ENCODE results near the gene RNF146.
"Not testable (repeated sequence)": the region's sequence is repeated elsewhere in the genome, so short reads cannot be mapped to it uniquely, and the experiment has no call there.

The RNF146 gene, protein sequence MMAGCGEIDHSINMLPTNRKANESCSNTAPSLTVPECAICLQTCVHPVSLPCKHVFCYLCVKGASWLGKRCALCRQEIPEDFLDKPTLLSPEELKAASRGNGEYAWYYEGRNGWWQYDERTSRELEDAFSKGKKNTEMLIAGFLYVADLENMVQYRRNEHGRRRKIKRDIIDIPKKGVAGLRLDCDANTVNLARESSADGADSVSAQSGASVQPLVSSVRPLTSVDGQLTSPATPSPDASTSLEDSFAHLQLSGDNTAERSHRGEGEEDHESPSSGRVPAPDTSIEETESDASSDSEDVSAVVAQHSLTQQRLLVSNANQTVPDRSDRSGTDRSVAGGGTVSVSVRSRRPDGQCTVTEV

DNA sequence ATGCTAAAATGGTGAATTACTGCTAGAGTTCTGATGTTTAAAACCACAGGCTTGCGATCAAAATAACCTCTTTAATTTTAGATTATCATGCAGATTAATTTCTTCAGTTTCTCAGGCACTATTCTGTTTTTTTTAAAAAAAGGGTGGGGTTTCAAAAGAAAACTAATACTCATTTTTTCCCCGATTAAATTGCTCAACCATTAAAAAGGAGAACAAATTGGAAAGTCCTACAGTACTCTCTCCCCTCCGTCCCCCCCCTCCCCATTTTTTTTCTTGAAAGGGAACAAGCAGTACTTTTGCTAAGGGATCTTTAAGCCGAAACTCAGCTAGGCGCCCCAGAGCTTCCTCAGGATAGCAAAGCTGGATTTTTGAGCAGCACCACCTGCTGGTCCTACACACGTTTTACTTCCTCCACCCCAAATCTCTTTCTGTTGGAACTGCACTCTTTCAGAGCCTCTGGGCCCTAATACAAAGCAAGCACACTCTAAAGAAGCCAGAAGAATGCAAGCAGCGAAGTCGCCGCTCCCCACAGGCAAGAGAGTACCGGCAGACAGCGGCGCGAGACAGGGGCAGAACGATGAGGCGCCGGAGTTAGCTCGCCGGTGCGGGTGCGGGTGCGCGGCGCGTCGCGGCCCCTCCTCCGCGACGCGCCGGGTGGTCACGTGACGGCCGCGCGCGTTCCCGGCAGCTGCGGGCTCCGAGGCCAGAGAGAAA lies at the start of gene RNF146:
Gene RNF146 (plus strand): TSS at position 687 of the 714 bp plus-strand sequence. CDS start 13,475 bp downstream, outside the sequence.
- peak; percentile 90 for DNase-seq (ENCODE audit: low spot score)

DNA sequence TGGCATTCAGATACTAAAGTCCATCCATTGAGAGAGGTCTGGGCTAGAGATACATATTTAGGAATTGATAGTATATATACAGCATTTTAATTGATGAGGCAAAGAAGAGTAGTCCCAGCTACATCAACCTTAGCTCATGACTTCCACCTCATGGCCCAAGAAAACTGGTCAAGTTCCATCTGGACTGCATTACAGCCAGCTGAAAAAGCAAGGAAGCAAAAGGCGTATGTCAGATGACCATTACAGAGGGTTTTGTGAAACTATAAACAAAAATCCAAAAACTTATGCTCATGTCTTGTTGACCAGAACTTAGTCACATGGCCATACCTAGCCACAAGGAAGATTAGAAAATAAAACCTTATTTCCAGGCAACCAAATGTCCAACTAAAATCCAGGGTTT lies 46.8 kb upstream of the RNF146 start:
- no peak for DNase-seq (ENCODE audit: low spot score)

DNA sequence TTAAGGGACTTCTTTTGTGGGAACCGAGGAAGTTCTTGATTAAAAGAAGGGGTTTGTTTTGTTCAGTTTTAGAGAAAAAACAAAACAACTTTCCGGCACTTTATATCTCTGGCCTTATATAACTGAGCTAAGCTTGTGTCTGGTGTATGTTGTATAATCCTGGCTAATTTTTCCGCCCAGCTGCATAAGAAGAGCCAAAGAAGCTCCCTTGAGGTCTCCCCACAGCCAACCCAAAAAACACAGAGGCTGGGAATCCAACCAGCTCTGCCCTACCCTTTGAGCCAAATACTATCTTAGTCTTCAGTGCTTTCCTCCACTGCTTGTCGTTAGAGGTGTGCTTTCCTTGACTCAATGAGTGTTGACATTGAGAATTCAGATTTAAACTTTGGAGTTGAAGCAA lies 45.5 kb upstream of the RNF146 start:
- no peak for DNase-seq (ENCODE audit: low spot score)

DNA sequence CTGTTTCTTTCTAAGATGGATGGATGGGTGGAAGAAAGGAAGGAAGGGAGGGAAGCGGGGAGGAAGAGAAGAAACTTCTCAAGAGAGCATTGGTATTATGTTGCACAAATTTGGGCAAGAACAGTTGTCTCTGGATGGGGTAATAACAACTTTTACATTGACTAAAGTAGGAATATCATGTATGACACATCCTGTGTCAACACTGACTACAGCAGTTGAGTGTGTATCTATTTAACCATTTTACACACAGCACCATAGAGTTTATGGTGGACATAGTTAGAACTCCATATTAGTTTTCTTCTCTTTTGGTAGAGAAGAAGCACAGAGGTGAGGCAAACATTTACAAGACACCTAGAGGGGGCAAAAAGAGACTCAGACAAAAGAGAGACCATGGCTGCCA lies 44.2 kb upstream of the RNF146 start:
- no peak for DNase-seq (ENCODE audit: low spot score)

DNA sequence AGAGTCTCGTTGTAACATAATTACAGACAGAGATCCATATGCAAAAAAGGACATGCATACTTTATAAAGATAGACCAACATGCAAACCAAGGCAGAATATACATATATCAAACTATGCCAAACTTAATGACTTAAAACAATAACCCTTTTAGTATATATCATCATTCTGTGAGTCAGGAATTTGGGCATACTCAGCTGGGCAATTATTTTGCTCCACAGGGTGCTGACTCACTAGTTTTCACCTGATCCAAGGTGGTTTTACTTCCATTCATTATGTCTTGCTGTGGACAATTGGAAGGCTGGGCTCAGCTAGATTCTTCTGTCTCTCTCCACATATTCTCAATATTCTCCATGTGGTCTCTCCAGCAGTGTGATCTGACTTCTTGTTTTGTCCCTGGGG lies 41.2 kb upstream of the RNF146 start:
- no peak for DNase-seq (ENCODE audit: low spot score)

DNA sequence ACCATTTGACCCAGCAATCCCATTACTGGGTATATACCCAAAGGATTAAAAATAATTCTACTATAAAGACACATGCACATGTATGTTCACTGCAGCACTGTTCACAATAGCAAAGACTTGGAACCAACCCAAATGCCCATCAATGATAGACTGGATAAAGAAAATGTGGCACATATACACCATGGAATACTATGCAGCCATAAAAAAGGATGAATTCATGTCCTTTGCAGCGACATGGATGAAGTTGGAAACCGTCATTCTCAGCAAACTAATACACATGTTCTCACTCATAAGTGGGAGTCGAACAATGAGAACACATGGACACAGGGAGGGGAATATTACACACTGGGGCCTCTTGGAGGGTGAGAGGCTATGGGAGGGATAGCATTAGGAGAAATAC lies 32.8 kb upstream of the RNF146 start:
- DNase-seq (ENCODE audit: low spot score): not testable (repeated sequence)

DNA sequence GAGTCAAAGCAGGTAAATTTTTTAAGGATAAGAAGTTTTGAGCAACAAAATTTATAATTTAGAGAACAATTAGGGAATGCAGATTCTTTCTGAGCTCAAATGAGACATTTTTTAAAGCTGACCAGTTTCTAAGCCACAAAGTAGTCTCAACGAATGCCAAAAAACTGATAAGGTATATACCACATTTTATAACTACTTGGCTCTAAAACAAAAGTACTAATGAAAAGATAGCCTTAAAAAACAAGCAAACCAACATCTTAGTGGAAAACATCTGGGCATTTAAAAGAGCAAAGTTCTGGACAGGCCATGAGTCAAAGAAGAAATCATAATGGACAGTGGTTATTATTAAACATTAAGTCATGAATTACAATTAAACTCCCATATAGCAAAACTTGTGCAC lies 23.2 kb upstream of the RNF146 start:
- no peak for DNase-seq (ENCODE audit: low spot score)

DNA sequence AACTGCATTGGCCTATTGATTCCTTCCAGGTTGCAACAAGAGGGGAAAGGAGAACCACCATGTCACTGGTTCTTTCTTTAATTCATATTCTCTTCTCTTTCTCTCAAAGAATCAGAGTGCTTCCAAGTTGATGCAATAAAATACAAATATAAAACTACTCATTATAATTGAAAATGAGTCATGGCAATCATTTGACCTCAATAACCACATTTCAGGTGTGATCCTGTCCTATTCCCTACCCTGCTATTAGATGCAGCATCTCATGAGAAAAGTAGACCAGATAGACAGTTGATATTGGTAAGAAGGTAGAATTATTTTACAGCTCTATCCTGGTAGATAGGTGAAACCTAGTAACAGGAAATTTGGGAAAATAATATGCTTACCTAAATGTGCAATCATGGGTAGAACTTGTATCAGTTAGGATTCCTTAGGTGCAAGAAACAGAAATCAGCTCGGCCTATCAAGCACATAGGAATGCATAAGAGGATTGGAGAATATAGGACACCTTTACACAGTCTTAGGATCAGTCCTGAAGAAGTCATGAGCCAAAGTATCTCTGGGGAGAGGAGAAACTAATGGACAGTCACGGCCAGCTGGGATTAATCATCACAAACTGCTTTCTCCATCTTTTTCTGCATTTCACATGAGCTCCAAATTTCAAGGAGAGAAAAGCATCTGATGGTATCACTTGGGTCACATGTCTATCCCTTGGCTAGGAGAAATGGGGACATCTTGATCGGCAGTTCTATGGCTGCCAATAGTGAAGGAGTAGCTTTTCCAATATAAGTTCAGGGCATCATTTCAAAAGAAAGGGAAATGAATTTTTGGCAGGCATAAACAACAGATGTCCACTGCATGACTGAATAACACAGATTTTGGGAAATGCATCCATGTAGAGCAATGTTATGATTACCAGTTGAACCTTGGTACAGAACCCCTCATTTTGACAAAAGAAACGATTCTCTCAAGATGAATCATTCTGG lies 19.3 kb upstream of the RNF146 start:
- no peak for DNase-seq (ENCODE audit: low spot score)

DNA sequence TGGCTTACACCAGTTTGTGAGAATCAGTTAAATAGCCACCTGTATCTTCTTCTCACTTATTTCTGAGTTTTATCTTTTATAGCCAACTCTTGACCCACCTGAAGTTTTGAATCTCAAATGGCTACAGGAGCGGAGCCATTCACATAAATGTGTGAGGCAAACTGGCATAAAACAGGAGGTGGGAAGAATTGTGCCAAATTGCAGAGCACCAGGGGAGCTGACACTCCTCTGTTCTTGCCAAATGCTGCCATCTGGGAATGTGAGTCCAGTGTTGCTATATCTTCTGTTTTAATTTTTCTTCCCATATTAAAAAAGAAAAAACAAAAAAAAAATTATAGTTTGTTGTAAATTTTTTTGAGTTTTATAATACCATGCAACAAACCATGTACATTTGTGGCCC lies 17.0 kb upstream of the RNF146 start:
- DNase-seq (ENCODE audit: low spot score): no peak

DNA sequence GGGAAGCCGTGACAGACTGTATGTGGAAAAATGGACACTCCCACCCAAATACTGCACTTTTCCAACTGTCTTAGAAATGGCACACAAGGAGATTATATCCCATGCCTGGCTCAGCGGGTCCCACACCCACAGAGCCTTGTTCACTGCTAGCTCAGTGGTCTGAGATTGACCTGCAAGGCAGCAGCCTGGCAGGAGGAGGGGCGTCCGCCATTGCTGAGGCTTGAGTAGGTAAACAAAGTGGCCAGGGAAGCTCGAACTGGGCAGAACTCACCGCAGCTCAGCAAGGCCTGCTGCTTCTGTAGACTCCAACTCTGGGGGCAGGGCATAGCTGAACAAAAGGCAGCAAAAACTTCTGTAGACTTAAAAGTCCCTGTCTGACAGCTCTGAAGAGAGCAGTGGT lies 11.4 kb upstream of the RNF146 start:
- no peak for DNase-seq (ENCODE audit: low spot score)

DNA sequence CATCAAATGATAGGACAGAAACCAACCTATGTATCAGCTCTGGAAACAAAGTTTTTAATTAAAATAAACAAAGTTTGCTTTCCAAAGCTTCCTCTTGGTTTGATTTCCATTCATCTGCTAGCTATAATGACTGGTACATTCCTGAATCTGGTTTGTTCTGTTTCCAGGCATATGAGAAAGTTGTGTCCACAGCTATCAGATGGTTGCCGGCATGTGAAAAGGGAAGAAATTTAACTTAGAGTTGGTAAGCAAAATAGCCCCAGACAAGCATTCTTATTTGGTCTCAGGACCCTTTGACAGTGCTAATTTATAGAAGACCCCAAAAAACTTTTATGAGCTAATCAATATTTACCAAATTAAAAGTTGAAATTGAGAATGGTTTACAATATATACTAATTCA lies 3.8 kb upstream of the RNF146 start:
- DNase-seq (ENCODE audit: low spot score): no peak

DNA sequence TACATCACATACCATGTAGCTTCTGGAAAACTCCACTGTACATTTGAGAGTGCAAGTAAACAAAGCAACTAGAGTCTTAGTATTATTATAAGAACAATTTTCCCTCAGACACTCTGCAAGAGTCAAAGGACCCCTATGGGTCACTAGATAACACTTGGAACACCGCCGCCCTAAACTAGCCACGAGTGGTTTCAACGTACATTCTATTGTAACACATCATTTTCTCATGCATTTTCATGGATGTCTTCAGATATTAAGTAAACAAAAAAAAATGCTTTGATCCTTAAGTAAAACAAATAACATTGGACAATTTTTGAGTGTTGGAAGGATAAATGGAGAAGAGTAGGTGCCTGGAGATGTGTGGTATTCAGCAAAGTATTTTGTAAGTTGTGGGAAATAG lies 3.2 kb upstream of the RNF146 start:
- no peak for DNase-seq (ENCODE audit: low spot score)

DNA sequence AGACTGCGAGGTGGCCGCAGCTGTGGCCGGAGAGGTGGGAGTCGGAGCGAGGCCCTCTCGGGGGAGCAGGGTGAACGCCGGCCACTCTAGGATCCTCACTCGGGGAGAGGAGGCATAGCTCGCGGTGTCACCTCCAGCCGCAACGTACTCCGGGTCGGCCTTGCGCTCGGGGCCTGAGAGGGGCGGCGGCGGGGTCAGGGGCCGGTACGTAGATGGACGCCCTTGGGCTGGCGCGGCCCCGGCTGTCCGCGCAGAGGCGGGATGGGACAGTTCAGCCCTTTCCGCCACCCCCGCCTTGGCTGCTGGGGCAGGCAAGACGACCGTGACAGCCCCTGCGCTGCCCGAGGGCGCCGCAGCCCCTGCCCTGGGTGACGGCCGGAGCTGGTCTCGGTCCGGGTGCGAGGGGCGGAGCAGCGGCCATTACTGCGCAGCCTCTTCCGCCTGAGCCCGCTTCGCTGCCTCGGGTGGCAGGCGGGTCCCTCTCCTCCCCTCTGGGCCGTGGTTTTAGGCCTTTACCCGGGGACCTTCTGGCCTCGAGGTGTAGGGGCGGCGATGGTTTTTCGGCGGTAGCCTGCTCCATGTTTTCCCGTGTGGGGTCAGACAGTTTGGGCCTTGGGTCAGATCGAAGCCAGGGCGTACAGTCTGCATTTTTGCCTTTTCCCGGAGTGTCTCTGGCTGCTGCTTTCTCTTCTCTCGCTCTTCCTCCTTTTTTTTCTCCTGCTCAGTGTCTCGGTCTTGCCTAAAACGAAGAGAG lies 405 bp downstream of the RNF146 start:
- peak; percentile 74 for DNase-seq (ENCODE audit: low spot score)

DNA sequence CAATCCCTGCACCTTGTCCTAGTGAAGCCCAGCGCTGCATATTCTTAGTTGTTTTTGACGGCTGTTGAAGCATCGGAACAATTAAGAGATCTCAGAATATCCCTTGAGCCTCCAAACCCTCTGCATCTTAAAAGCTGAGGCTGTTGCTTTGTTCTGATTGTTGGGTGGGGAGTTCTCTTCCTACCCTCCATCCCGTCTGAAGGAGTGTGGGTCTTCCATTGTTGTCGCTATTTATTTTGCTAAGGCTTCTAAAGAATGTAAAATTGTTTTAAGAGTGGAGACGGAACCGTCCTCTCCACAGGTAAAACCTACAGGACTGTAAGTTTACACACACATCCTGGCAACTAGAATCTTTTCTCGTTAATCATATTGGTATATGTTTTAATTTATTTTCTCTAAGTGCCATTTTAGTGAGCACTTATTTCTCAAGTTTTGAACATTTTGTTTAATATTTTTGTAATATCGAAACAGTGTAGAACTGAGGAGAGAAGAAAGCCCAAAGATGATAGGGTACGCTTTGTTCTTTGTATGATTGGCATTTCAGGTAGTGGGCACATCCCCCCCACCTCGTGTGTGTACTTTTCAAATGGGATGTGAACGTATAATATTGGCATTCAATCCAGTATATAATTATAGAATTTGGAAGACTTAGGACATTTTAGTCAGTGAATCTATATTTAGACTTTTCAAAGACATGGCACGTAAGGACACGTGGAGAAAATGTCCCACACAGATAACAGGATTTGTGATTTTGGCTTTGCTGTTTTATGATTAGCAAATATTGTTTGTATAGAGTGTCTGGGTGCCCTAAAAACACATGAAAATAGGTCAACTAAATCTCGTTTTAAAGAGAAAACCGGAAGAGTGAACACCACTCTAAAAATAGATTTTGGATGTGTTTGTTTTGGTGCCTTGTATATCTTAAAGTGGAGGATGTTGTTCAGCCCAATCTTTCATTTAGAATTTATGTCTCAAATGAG lies 1.3 kb downstream of the RNF146 start:
- DNase-seq (ENCODE audit: low spot score): peak; percentile 7

DNA sequence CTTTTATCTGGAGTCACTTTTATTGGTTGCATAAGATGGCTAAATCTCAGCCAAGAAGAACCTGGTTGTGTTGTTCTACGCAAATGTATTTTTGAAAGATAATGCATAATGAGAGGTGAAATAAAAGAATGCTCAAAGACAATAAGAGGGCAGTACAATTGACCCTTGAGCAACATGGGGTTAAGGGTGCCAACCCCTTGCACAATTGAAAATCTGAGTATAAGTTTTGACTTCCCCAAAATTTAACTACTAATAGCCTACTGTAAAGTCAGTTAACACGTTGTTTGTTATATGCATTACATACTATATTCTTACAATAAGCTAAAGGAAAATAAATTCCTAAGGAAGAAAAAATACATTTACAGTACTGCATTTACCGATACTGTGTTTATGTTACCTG lies 5.9 kb downstream of the RNF146 start:
- no peak for DNase-seq (ENCODE audit: low spot score)

DNA sequence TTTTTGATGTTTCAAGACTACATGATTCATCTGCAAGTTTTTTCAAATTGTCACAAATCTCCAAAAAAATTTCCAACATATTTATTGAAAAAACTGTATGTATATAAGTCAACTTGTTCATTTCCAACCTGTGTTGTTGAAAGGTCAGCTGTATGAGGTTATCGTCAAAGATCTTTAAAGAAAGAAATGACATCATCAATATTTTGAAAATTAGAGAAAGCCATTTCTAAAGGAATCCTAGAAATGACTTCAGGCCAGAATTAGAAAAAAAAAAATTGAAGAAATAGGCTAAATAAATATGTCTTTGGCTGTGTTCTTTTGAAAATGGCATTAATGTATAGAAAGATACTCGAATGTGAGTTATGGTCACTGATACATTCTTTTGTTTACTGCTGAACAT lies 6.8 kb downstream of the RNF146 start:
- DNase-seq (ENCODE audit: low spot score): no peak

DNA sequence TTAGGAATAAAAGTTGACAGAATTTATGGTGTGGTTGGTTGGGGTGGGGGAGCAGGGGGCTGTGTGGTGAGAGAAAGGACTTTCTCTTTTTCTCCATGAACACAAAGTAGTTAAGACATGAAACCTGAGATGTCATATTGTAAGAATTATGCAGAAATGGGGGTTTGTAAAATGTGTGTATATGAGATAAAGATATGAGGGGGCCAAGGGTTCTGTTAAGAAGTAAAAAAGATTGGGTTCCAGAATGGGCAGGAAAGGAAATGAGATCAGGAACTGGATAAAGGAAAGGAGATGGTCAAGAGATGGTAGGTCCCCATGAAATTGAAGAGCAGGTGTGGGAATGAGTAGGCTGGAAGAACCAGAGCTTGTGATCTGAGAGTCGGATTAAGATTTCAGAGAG lies 9.7 kb downstream of the RNF146 start:
- no peak for DNase-seq (ENCODE audit: low spot score)

DNA sequence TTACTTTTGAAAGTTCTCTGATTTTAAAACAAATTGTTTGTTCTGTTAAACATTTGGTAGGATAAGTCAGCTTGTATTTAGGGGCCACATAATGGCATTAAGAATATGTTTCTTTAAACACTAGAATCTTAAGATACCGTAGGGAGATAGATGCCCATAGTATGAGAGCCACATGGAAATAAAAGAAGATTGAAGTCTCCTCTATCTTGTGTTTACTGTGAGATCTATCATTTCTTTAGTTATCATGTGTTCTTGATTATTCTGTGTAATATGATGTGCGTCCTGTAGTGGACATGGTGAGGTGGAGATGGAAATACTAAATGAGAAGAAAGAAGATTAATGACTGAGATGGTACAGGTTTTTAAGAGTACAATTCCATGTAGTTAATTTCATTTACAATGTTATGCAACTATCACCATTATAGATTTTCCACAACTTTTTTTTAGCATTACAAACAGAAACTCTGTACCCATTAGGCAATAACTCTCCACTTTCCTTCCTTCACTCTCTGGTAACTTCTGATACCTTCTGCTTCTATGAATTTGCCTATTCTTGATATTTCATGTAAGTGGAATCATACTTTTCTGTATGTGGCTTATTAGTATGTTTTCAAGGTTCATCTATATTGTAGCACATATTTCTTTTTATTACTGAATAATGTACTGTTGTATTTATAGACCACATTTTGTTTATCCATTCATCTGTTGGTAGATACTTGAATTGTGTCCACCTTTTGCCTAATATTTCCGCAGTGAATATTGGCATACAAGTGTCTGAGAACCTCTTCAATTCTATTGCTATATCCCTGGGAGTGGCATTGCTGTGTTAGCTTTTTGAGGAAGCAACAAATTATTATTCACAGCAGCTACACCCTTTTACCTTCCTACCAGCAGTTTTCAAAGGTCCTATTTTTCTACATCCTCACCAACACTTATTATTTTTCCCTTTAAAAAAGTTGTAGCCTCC lies 11.5 kb downstream of the RNF146 start:
- DNase-seq (ENCODE audit: low spot score): no peak

DNA sequence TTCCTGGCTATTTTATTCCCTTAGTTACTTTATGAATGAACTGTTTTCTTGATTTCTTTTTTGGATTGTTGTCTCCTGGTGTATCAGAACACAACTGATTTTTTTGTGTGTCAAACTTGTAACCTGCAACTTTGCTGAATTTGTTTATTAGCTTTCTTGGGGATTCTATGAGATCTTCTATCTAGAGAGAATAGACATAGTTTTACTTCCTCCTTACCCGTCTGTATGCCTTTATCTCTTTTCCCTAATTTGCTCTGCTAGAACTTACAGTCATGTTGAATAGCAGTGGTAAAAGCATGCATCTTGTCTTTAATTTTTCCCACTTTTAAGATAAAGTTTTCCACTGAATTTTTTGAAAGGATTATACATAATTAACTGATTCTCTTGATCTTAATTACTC lies 13.2 kb downstream of the RNF146 start:
- DNase-seq (ENCODE audit: low spot score): no peak
